CD14-positive monocyte (primary cell): Measurements from ENCODE around the gene ITGB3. TPM values are rescaled to one million over a fixed set of nuclear protein-coding genes. Genes with fewer than 3 reads are reported as not detected.
A peak's percentile ranks its signal among the peaks of the same experiment; 100 is the strongest.

Experiments used
- DNase-seq, 3 donors: peaks; one replicate each; pipeline ENCODE4 v3.0.0-alpha.2; 2011 to 2022
- H2AFZ ChIP-seq: 2 replicates; pipeline ENCODE4 v1.6.0; 2012; ENCODE audit warnings: mild to moderate bottlenecking, low read depth, low read length, inconsistent platforms; ENCODE audit not compliant: insufficient read depth, poor library complexity, severe bottlenecking
- H3K27ac ChIP-seq, 2 donors: 1 replicate in 1 of 2; 2 replicates in 1 of 2; pipeline ENCODE4 v1.5.1; 2012 to 2013; ENCODE audit warnings: low read length in 2 of 2, control low read depth in 1 of 2, inconsistent platforms in 1 of 2, low read depth in 1 of 2, mild to moderate bottlenecking in 1 of 2
- H3K27me3 ChIP-seq, 2 donors: one replicate each; pipeline versions ENCODE4 v1.6.0 to v1.6.1; 2011 to 2013; ENCODE audit warnings: low read length in 2 of 2; ENCODE audit not compliant: control insufficient read depth in 2 of 2, insufficient read depth in 2 of 2
- H3K36me3 ChIP-seq, 2 donors: replicated peaks in 1 of 2; 1 replicate in 1 of 2; 2 replicates in 1 of 2; pipeline versions ENCODE4 v1.5.1 to v1.6.1; 2012 to 2013; ENCODE audit warnings: low read length in 2 of 2, control low read depth in 1 of 2, inconsistent platforms in 1 of 2, mild to moderate bottlenecking in 1 of 2; ENCODE audit not compliant: insufficient read depth in 2 of 2, control insufficient read depth in 1 of 2
- H3K4me1 ChIP-seq, 2 donors: 1 replicate in 1 of 2; 2 replicates in 1 of 2; pipeline versions ENCODE4 v1.5.1 to v1.6.1; 2012 to 2013; ENCODE audit warnings: low read length in 2 of 2, control low read depth in 1 of 2, inconsistent platforms in 1 of 2, mild to moderate bottlenecking in 1 of 2, moderate library complexity in 1 of 2; ENCODE audit not compliant: insufficient read depth in 2 of 2, control insufficient read depth in 1 of 2
- H3K4me2 ChIP-seq: replicated peaks from 2 replicates; pipeline ENCODE3; 2012; ENCODE audit warnings: low read length, moderate library complexity, mild to moderate bottlenecking; ENCODE audit not compliant: poor library complexity, severe bottlenecking; ENCODE audit errors: extremely low read depth
- H3K4me3 ChIP-seq, 3 experiments: fragments of 200-600 bp in 1 of 3; sonication (generic) in 1 of 3; replicated peaks in 1 of 3; 1 replicate in 2 of 3; 2 replicates in 1 of 3; pipeline ENCODE4 v1.5.1; 2011 to 2013; ENCODE audit warnings: low read length in 3 of 3, mild to moderate bottlenecking in 3 of 3, control low read depth in 2 of 3, low read depth in 2 of 3, inconsistent platforms in 1 of 3, moderate library complexity in 1 of 3
- H3K79me2 ChIP-seq: 2 replicates; pipeline ENCODE4 v1.6.0; 2012; ENCODE audit warnings: mild to moderate bottlenecking, control low read depth, inconsistent platforms, low read length, moderate library complexity; ENCODE audit not compliant: insufficient read depth
- H3K9ac ChIP-seq: 2 replicates; pipeline ENCODE4 v1.6.0; 2017; ENCODE audit warnings: low read length, mild to moderate bottlenecking; ENCODE audit not compliant: insufficient read depth, poor library complexity, severe bottlenecking
- H3K9me3 ChIP-seq, 2 donors: replicated peaks in 1 of 2; 1 replicate in 1 of 2; 2 replicates in 1 of 2; pipeline versions ENCODE4 v1.5.1 to v1.6.1; 2012 to 2013; ENCODE audit warnings: low read length in 2 of 2, control low read depth in 1 of 2; ENCODE audit not compliant: control insufficient read depth in 1 of 2, insufficient read depth in 1 of 2
- H4K20me1 ChIP-seq: 2 replicates; pipeline ENCODE4 v1.6.0; 2012; ENCODE audit warnings: mild to moderate bottlenecking, low read length, control low read depth, moderate library complexity; ENCODE audit not compliant: insufficient read depth
- H3K27ac Mint-ChIP-seq, 7 donors: one replicate each; pipeline ENCODE4 v1.8.0; 2020; ENCODE audit warnings: mild to moderate bottlenecking in 7 of 7, mixed read lengths in 7 of 7, moderate library complexity in 6 of 7, inconsistent platforms in 2 of 7
- H3K27me3 Mint-ChIP-seq, 3 donors: one replicate each; pipeline ENCODE4 v1.8.0; 2021 to 2022; ENCODE audit warnings: low read depth in 3 of 3, mild to moderate bottlenecking in 3 of 3, mixed read lengths in 3 of 3, moderate library complexity in 3 of 3, inconsistent platforms in 1 of 3
- H3K36me3 Mint-ChIP-seq, 2 donors: one replicate each; pipeline ENCODE4 v1.8.0; 2020; ENCODE audit warnings: mixed read lengths in 2 of 2, inconsistent platforms in 1 of 2, mild to moderate bottlenecking in 1 of 2
- H3K4me1 Mint-ChIP-seq: one replicate; pipeline ENCODE4 v1.8.0; 2020; ENCODE audit warnings: mild to moderate bottlenecking, mixed read lengths
- H3K4me3 Mint-ChIP-seq, 2 donors: one replicate each; pipeline ENCODE4 v1.8.0; 2020; ENCODE audit warnings: mild to moderate bottlenecking in 2 of 2, mixed read lengths in 2 of 2, moderate library complexity in 1 of 2
- H3K9me3 Mint-ChIP-seq, 7 donors: one replicate each; pipeline ENCODE4 v1.8.0; 2020 to 2022; ENCODE audit warnings: mixed read lengths in 7 of 7, mild to moderate bottlenecking in 6 of 7, moderate library complexity in 6 of 7, inconsistent platforms in 2 of 7
- WGBS: methylation state at CpG from one replicate; pipeline ENCODE4 v1.1.5; 2013; ENCODE audit warnings: missing lambda C conversion rate; ENCODE audit not compliant: insufficient coverage; 5-methylcytosine and 5-hydroxymethylcytosine counted together
- intact Hi-C, 2 donors: fragments of 100-400 bp; cut with micrococcal nuclease; formaldehyde crosslinking; loops; one replicate each; pipeline versions ENCODE4 v1.15.0 to v1.15.1; 2023
- polyA plus RNA-seq, 3 donors: library from polyadenylated mRNA; depleted of rRNA in 1 of 3; unstranded in 2 of 3; stranded (reverse) in 1 of 3; fragments of 300-500 nt in 2 of 3; fragments of >200 nt in 1 of 3; fragmentation: Illumina TruSeq in 2 of 3; gene quantifications; 1 replicate in 2 of 3; 2 replicates in 1 of 3; pipeline ENCODE4 v1.2.3, GENCODE V29; 2012 to 2021
- TF ChIP-seq, protein P1 (sequence below): fragments of 200-600 bp; IDR thresholded peaks from one replicate; pipeline ENCODE4 v1.8.0; 2022; ENCODE audit warnings: antibody characterized with exemption, mild to moderate bottlenecking

Gene ITGB3
- polyA plus RNA-seq, 3 donors = 0.01 to 1.6 (median 1.3) TPM

DNA sequence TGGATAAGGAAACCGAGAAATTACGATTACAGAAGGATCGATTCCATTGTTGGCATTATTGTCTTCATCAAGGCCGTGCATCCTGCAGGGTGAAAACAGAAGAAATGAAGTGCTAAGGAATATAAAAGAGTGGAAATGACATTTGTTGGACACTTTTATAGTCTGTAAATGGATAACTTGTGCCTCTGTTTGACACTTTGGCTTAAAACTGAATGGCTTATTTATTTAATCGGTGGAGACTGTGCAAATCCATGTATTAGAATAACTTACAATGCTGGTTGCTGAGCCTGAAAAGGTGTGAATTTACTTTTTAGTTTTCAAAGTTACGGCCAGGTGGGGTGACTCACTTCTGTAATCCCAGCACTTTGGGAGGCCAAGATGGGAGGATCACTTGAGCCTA lies 31.4 kb downstream of the ITGB3 start:
- no peak overlapping the region for H3K27ac Mint-ChIP-seq
- Histone ChIP-seq H3K4me1 (peaks cover 16% of the 10 kb centered on the region in 2 donors), H3K79me2 (no peaks in the 10 kb centered on the region), H2AFZ (no peak overlapping the region), H3K9me3 (no peaks in the 10 kb centered on the region), H3K9ac (no peak overlapping the region), H3K27ac (no peak overlapping the region), H4K20me1 (no peaks in the 10 kb centered on the region), H3K4me3 (no peak overlapping the region), H3K36me3 (no peaks in the 10 kb centered on the region), H3K27me3 (no peaks in the 10 kb centered on the region), H3K4me2 (no peak overlapping the region)
- WGBS = 96% methylated on average over 5 of the region's 6 CpGs
- peaks cover 0 to 2% (median 1%) of the 10 kb centered on the region in 3 donors for H3K27me3 Mint-ChIP-seq
- peaks cover 0 to 1% of the 10 kb centered on the region in 2 donors for H3K36me3 Mint-ChIP-seq
- peaks cover 0 to 3% (median 0%) of the 10 kb centered on the region in 7 donors for H3K9me3 Mint-ChIP-seq
- intact Hi-C loops = no loop called here
- DNase-seq = no peak
- H3K4me1 Mint-ChIP-seq = peaks cover 20% of the 10 kb centered on the region
- no peak overlapping the region for H3K4me3 Mint-ChIP-seq
- TF ChIP-seq, protein P1, sequence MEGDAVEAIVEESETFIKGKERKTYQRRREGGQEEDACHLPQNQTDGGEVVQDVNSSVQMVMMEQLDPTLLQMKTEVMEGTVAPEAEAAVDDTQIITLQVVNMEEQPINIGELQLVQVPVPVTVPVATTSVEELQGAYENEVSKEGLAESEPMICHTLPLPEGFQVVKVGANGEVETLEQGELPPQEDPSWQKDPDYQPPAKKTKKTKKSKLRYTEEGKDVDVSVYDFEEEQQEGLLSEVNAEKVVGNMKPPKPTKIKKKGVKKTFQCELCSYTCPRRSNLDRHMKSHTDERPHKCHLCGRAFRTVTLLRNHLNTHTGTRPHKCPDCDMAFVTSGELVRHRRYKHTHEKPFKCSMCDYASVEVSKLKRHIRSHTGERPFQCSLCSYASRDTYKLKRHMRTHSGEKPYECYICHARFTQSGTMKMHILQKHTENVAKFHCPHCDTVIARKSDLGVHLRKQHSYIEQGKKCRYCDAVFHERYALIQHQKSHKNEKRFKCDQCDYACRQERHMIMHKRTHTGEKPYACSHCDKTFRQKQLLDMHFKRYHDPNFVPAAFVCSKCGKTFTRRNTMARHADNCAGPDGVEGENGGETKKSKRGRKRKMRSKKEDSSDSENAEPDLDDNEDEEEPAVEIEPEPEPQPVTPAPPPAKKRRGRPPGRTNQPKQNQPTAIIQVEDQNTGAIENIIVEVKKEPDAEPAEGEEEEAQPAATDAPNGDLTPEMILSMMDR = no peak

DNA sequence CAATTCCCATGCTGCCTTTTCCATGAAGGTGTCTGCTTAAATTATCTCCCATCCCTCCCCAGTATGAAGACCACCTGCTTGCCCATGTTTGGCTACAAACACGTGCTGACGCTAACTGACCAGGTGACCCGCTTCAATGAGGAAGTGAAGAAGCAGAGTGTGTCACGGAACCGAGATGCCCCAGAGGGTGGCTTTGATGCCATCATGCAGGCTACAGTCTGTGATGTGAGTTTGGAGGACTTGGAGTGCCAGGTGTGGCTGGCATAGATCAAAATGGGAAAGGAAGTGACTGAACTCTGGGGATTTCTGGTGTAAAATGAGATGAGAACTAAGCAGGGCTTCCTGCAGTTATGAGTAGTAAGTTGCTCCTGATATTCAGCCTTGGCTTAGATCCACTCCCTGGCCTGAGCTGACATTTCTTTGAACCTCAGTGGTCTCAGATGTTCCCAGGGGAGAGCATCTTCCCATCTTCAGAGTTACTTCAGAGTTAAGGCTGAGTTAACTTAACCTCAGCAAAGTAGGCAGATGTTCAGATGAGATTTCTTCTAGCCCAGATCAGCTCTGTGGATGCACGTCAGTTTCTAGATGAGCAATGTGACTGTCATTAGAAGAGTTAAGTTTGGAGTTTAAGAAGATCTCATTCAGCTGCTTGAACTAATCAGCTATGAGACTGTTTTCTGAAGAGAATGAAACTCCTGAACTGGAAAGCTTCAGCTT lies 32.7 kb downstream of the ITGB3 start:
- no peaks in the 10 kb centered on the region for H3K79me2 ChIP-seq
- Mint-ChIP-seq H3K4me1 (peaks cover 9% of the 10 kb centered on the region), H3K27me3 (peaks cover 1 to 3% (median 2%) of the 10 kb centered on the region in 3 donors), H3K27ac (no peak overlapping the region), H3K36me3 (no peaks in the 10 kb centered on the region), H3K4me3 (peak overlapping the region in 1 of 2 donors; percentile 4), H3K9me3 (peaks cover 0 to 3% (median 0%) of the 10 kb centered on the region in 7 donors)
- no peak overlapping the region for H3K4me3 ChIP-seq
- no peak overlapping the region for H3K9ac ChIP-seq
- no peaks in the 10 kb centered on the region for H3K27me3 ChIP-seq
- H3K4me2 ChIP-seq = no peak overlapping the region
- peaks cover 2 to 3% of the 10 kb centered on the region in 2 donors for H3K4me1 ChIP-seq
- H2AFZ ChIP-seq = no peak overlapping the region
- no peak overlapping the region for H3K27ac ChIP-seq
- no peaks in the 10 kb centered on the region for H4K20me1 ChIP-seq
- no peak for DNase-seq
- intact Hi-C loops = no loop called here
- no peaks in the 10 kb centered on the region for H3K36me3 ChIP-seq
- H3K9me3 ChIP-seq = no peaks in the 10 kb centered on the region
- TF ChIP-seq, protein P1 = no peak
- 72% methylated on average over 5 of the region's 6 CpGs for WGBS
